Measurements from ENCODE around the gene NGDN. TPM values are rescaled to one million over a fixed set of nuclear protein-coding genes. Genes with fewer than 3 reads are reported as not detected.

NGDN gene
- total RNA-seq, 1 experiment from 2014 or later = 63.6 TPM

DNA sequence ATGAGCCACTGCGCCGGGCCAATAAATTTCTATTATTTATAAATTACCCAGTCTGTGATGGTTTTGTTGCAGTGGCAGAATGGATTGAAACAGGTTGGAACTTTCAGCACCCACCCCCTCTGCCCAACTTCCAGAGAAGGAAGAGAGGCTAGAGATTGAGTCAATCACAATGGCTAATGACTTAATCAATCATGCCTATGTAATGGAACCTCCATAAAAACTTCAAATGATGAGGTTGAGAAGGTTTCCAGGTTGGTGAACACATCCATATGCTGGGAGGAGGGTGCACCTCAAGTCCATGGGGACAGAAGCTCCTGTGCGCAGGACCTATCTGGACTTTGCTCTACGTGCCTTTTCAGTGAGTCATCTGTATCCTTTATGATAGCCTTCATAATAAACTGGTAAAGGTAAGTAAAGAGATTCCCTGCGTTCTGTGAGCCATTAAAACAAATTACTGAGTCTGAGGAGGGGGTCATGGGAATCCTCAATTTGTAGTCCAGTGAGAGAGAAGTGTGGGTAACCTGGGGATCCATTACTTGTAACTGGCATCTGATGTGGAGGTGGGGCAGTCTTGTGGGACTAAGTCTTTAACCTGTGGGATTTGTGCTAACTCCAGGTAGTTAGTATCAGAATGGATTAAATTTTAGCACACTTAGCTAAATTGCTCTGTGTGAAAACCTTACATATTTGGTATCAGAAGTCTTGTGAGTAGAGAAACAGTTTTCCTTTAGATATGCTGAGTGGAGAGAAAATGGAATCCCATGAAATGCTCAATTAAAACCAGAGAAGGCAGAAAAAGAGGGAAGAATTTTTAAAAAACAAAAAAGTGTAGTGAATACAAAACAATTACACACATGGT, 11.7 kb upstream of the NGDN start:
- DNase-seq (ENCODE audit: low read depth, low spot score) = no peak
- in situ Hi-C loops (cut with HindIII; ENCODE audit: low pct_unique_long_range_greater_than_20kb, low sequenced_read_pairs) = no loop called here

GRCh38 chr14:23460960-23461359, 8.5 kb upstream of the NGDN start:
- no peak for DNase-seq (ENCODE audit: low read depth, low spot score)
- in situ Hi-C loops (cut with HindIII; ENCODE audit: low pct_unique_long_range_greater_than_20kb, low sequenced_read_pairs) = no loop called here

DNA sequence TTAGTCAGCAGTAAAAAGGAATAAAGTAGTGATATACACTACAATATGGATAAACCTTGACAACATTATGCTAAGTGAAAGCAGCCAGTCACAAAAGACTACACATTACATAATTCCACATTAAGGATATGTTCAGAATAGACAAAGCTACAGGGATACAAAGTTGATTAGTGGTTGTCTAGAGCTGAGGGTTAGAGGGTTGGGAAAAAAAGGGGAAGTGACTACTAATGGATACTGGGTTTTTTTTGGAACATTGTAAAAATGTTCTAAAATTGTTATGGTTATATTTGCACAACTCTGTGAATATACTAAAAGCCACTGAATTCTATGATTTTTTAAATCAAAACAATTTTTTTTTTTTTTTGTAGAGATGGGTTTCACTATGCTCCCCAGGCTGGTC, 4.8 kb upstream of the NGDN start:
- in situ Hi-C loops (cut with HindIII; ENCODE audit: low pct_unique_long_range_greater_than_20kb, low sequenced_read_pairs) = no loop called here
- no peak for DNase-seq (ENCODE audit: low read depth, low spot score)

GRCh38 chr14:23465261-23465660, 4.2 kb upstream of the NGDN start:
- in situ Hi-C loops (cut with HindIII; ENCODE audit: low pct_unique_long_range_greater_than_20kb, low sequenced_read_pairs) = no loop called here
- peak; percentile 84 for DNase-seq (ENCODE audit: low read depth, low spot score)

GRCh38 chr14:23468704-23469126, 788 bp upstream of the NGDN start:
- in situ Hi-C loops (cut with HindIII; ENCODE audit: low pct_unique_long_range_greater_than_20kb, low sequenced_read_pairs) = no loop called here

DNA sequence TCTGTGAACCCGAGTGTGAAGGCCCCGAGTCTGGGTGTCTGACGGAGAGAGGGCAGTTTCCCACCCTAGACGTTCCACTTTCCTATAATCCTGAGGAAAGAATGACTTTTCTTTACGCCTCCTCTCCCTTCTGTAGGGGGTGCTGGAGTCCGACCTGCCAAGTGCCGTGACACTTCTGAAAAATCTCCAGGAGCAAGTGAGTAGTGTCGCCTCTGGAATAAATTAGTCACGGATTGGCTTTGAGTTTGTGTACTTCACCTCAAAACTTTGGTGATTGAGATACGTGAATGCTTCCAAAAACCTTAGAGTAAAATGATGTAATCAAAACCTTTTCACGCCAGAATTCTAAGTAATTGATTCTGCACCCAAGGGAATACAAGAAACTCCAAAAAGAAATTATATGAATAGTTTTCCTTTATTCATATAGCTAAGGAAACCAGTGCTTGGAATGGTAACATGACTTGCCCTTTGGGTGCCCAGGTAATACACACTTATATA, 452 bp downstream of the NGDN start:
- in situ Hi-C loops (cut with HindIII; ENCODE audit: low pct_unique_long_range_greater_than_20kb, low sequenced_read_pairs) = no loop called here
- DNase-seq (ENCODE audit: low read depth, low spot score) = no peak

More at GRCh38 chr14:23468704-23469126, 788 bp upstream of the NGDN start:
- no peak for DNase-seq (ENCODE audit: low read depth, low spot score)

DNA sequence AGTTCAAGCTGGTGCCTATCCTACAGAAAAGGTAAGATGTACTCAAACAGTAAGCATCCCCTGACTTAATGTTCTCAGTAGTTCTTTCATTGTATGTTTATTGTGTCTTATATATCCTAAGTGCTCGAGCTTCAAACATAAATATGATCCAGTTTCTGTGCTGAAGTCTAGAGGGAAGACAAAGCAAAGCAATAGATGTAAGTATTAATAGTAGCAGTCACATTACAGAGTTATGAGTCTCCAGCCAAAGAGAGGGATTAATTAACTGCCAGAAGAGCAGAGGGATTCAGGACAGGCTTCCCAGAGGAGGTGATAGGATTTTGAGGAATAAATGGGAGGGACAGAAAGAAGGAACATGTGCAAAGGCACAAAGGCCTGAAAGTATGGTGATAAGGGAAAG, 1.4 kb downstream of the NGDN start:
- no peak for DNase-seq (ENCODE audit: low read depth, low spot score)
- in situ Hi-C loops (cut with HindIII; ENCODE audit: low pct_unique_long_range_greater_than_20kb, low sequenced_read_pairs) = no loop called here

DNA sequence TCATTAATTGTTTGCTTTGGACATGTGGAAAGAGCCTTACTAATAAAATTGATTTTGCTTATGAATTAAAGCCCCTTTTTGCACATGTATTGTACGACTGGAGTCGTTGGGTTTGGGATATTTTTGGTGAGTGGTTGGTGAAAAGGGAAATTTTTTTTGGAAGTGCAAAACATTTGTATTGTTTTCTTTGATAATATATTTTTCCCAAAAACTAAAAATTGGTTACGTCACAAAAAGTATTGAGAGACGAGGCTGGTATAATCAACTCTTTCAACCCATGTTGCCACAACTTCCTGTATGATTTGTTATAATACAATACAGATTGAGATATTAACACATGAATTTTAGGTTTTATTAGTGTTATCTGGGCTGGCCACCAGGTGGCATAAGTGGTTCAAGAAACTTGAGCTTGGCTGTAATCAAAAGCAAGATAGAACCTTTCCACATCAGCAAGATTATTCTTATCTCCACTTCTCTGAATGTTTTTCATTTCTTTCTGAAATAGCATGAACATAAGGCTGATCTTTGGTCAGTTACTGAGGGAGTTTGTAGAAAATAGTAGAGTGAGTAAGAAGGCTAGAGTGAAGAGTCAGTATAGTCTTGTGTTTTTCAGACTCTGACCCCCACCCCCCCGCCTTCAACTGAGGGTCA, 8.7 kb downstream of the NGDN start:
- in situ Hi-C loops (cut with HindIII; ENCODE audit: low pct_unique_long_range_greater_than_20kb, low sequenced_read_pairs) = no loop called here
- peak; percentile 72 for DNase-seq (ENCODE audit: low read depth, low spot score)

DNA sequence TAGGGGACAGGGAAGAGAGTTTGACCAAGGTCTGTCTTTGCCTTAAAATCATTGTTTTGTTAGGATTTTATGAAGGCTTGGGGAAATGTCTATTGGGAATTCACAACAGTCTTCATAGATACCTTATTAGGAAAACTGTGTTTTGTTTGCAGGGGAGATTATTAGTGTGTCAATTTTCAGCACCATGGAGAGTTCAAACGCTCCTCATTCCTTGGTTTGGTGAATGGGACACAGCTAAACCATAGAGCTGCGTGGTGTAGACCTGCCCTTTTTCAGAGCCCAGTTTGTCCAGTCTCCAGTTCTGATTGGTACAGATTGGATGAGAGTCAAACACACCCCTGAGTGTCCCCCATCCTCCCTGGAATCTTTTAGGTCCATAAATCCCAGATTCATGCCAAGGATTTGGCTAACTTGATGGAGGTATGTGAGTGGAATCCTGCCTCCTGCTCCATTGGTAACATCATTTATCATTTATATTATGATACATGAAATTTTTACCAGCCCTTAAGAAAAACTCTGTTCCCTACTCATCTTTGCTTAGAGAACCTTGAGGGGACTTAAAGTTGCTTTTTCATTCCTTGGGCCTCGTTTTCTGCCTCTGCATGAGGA, 12.0 kb downstream of the NGDN start:
- no peak for DNase-seq (ENCODE audit: low read depth, low spot score)
- in situ Hi-C loops (cut with HindIII; ENCODE audit: low pct_unique_long_range_greater_than_20kb, low sequenced_read_pairs) = no loop called here

GRCh38 chr14:23481979-23482822, 12.7 kb downstream of the NGDN start:
- in situ Hi-C loops (cut with HindIII; ENCODE audit: low pct_unique_long_range_greater_than_20kb, low sequenced_read_pairs) = no loop called here

DNA sequence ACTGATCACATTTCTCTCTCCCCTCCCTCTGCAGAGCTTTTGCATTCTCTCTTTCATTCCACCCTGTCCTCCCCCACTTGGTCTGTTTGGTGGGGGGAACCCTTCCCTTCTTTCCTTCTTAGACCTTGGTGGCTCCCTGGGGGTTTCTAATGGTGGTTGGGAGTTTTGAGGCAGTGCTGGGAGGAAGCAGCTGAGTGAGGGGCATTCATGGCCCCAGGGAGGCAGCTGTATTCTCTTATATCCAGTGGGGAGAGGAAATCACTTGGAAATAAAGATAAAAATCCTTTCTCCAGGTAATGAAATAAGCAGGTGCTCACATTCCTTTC, 13.3 kb downstream of the NGDN start:
- DNase-seq (ENCODE audit: low read depth, low spot score) = no peak
- in situ Hi-C loops (cut with HindIII; ENCODE audit: low pct_unique_long_range_greater_than_20kb, low sequenced_read_pairs) = no loop called here

More at GRCh38 chr14:23481979-23482822, 12.7 kb downstream of the NGDN start:
- no peak for DNase-seq (ENCODE audit: low read depth, low spot score)

DNA sequence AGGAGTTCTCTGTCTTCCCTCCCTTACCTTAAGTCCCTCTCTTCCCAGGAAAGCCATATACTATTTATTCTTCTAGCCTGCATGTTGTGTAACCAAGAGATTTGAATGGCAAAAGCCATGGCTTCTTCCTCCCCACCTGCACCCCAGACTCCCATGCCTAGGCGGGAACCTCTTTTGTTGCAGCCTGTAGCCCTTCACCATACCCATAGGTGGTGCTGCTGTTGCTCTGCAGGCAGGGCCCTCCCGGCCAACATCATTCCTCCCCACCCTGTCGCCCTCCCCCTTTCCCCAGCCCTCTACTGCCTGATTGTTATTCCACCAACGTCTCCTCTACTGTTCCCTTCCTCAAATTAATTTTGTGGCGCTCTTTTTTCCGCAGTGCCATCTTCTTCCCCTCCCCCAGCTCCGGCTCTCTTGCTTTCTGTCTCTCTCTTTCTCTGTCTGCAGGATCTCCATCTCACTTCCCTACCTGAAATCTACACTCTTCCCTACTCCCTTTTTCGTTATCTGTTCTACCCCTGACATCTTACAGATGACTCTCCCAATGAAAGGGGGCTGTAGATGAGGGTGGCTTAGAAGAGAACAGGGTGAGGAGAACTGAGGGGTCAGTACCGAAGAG, 13.8 kb downstream of the NGDN start:
- peak; percentile 48 for DNase-seq (ENCODE audit: low read depth, low spot score)
- in situ Hi-C loops (cut with HindIII; ENCODE audit: low pct_unique_long_range_greater_than_20kb, low sequenced_read_pairs) = no loop called here

- in situ Hi-C loops (cut with HindIII; ENCODE audit: low pct_unique_long_range_greater_than_20kb, low sequenced_read_pairs) = no loop called here
- no peak for DNase-seq (ENCODE audit: low read depth, low spot score)
Observed at GRCh38 chr14:23485326-23485725, 15.8 kb downstream of the NGDN start.

DNA sequence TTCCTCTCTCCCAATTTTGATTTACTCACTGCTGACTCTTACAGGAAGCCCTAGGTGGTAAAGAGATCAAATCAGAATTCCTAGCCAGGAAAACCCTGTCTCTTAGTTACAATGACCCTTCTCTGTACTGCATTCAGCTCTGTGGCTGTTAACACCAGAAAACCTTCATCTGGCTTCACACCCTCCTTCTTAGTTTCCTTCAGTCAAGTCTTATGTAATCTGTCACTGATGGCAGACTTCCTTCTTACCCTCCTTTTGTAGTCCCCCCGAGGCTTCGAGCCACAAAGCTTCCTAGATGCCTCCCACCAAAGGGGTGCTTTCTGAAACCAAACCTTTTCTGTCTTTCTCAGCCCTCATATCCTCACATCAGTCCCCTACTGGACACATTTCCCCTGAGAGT, 16.5 kb downstream of the NGDN start:
- in situ Hi-C loops (cut with HindIII; ENCODE audit: low pct_unique_long_range_greater_than_20kb, low sequenced_read_pairs) = no loop called here

DNA sequence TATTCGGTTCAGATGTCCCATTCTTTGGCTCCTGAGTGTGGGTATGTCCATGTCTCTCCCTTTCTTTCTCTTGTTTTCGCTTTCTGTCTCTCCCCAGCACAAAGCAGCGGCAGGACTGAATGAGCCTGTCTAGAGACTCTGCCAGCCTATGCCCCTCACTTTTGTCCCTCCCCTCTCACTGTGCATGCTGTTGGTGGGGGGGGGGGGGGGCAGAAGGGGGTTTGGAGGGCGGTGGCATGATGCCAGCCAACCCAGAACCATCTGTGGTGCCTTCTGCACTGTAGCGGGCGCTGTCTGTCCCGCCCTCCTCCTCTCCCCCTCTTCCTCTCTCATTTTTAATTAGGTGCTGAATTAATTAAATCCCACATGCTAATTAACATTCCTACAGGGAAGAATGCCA, 17.7 kb downstream of the NGDN start:
- in situ Hi-C loops (cut with HindIII; ENCODE audit: low pct_unique_long_range_greater_than_20kb, low sequenced_read_pairs) = no loop called here
- no peak for DNase-seq (ENCODE audit: low read depth, low spot score)

More for the DNA sequence above, 16.5 kb downstream of the NGDN start:
- no peak for DNase-seq (ENCODE audit: low read depth, low spot score)

DNA sequence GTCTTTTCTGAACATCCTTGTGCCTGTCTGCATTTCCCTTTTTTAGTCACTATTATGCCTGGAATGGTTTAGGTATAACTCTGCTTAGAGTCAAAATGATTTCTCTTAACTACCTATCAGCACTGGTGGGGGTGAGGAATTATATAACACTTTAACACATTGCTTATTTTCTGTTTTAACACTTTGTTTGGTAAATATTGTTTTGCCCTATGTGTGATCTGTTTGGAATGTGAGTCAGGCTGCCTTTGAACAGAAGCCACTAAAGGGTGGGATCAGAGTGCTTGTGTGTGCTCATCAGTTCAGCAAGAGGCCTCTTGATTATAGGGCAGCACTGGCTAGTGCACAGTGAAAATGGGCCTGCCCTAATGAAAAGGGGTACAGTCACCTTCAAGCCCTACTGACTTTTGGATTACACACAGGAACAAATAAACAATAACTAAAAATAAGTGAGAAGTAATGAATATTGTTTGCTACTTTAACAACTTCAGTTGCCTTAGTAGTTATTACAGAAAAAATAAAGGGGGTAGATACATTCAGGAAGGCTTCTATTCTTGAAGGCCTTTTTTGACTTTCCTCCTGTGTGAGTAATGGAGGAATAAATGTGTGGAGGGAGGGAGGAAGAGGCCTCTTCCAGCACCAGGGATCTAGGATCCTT, 23.2 kb downstream of the NGDN start:
- in situ Hi-C loops (cut with HindIII; ENCODE audit: low pct_unique_long_range_greater_than_20kb, low sequenced_read_pairs) = no loop called here
- no peak for DNase-seq (ENCODE audit: low read depth, low spot score)

DNA sequence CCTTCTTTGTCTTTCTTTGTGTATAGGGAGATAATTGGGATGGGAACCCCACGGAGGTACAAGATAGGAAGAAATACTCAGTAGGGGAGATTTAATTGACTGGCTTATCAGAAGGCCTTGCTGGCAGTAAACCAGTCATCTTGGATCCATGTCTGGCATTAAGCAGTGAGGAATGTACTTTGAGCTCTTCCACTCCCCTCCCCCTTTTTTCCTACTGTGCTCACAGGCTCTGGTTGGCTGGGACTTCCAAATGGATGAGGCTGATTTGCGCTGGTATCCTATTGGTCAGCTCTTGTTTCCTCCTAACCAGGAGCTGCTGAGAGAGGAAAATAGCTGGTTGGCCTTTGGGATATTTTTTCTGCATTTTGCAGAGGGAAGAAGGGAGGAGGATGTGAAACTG, 24.7 kb downstream of the NGDN start:
- no peak for DNase-seq (ENCODE audit: low read depth, low spot score)
- in situ Hi-C loops (cut with HindIII; ENCODE audit: low pct_unique_long_range_greater_than_20kb, low sequenced_read_pairs) = no loop called here

All from SK-MEL-5 (cell line).